ENCODE measurements around the gene TBC1D4. TPM values are rescaled to one million over a fixed set of nuclear protein-coding genes. Genes with fewer than 3 reads are reported as not detected.

TBC1D4 gene
- total and polyA plus RNA-seq, 2 experiments from 2014 or later: 18.7 to 38.2 TPM

- Histone ChIP-seq H3K36me3 (ENCODE audit: insufficient read depth) (no peaks in the 10 kb centered on the region), H3K4me2 (no peak overlapping the region), H3K4me3 (no peak overlapping the region), H3K9me2 (ENCODE audit: insufficient read depth) (no peaks in the 10 kb centered on the region), H3K27ac (ENCODE audit: low read depth) (no peak overlapping the region), H3K27me3 (ENCODE audit: insufficient read depth) (no peaks in the 10 kb centered on the region), H3K4me1 (ENCODE audit: insufficient read depth) (no peaks in the 10 kb centered on the region), H2AFZ (no peak overlapping the region), H4K20me1 (replicated peaks; ENCODE audit: insufficient read depth) (no peaks in the 10 kb centered on the region), H3K79me2 (replicated peaks; ENCODE audit: insufficient read depth) (no peaks in the 10 kb centered on the region), H3F3A (replicated peaks; ENCODE audit: low read depth) (no peaks in the 10 kb centered on the region)
- H3K27me3 Mint-ChIP-seq (ENCODE audit: insufficient read depth, low read depth, poor library complexity): no peaks in the 10 kb centered on the region
- no peaks in the 10 kb centered on the region for H3K9me3 Mint-ChIP-seq
- no peak overlapping the region for H3K4me3 Mint-ChIP-seq
- H3K36me3 Mint-ChIP-seq (ENCODE audit: low read depth): no peaks in the 10 kb centered on the region
- H3K27ac Mint-ChIP-seq: no peak overlapping the region
- peak; percentile 67 for DNase-seq (ENCODE audit: low spot score)
- peak; percentile 70 for ATAC-seq
- H3K4me1 Mint-ChIP-seq: no peaks in the 10 kb centered on the region
- TF ChIP-seq EZH2 (IDR thresholded peaks at IDR 0.05; ENCODE audit: low read depth, unreplicated experiment) (no peak), CREB1 (CRISPR knock-in tag; IDR thresholded peaks at IDR 0.05; ENCODE audit: low read depth) (no peak), ZNF114 (CRISPR knock-in tag; IDR thresholded peaks at IDR 0.05) (no peak)
- TF ChIP-seq, protein P1, sequence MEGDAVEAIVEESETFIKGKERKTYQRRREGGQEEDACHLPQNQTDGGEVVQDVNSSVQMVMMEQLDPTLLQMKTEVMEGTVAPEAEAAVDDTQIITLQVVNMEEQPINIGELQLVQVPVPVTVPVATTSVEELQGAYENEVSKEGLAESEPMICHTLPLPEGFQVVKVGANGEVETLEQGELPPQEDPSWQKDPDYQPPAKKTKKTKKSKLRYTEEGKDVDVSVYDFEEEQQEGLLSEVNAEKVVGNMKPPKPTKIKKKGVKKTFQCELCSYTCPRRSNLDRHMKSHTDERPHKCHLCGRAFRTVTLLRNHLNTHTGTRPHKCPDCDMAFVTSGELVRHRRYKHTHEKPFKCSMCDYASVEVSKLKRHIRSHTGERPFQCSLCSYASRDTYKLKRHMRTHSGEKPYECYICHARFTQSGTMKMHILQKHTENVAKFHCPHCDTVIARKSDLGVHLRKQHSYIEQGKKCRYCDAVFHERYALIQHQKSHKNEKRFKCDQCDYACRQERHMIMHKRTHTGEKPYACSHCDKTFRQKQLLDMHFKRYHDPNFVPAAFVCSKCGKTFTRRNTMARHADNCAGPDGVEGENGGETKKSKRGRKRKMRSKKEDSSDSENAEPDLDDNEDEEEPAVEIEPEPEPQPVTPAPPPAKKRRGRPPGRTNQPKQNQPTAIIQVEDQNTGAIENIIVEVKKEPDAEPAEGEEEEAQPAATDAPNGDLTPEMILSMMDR (conservative IDR thresholded peaks at IDR 0.05; ENCODE audit: low read depth in 2 of 2): peak; percentile 72 to 74
Observed at GRCh38 chr13:75258159-75258782, 223.7 kb downstream of the TBC1D4 start.

- TF ChIP-seq JUNB (IDR thresholded peaks at IDR 0.05; ENCODE audit: unreplicated experiment): no peak
- no peak for TF ChIP-seq STAT1 (IDR thresholded peaks at IDR 0.05; ENCODE audit: unreplicated experiment)
- TF ChIP-seq, protein P2, sequence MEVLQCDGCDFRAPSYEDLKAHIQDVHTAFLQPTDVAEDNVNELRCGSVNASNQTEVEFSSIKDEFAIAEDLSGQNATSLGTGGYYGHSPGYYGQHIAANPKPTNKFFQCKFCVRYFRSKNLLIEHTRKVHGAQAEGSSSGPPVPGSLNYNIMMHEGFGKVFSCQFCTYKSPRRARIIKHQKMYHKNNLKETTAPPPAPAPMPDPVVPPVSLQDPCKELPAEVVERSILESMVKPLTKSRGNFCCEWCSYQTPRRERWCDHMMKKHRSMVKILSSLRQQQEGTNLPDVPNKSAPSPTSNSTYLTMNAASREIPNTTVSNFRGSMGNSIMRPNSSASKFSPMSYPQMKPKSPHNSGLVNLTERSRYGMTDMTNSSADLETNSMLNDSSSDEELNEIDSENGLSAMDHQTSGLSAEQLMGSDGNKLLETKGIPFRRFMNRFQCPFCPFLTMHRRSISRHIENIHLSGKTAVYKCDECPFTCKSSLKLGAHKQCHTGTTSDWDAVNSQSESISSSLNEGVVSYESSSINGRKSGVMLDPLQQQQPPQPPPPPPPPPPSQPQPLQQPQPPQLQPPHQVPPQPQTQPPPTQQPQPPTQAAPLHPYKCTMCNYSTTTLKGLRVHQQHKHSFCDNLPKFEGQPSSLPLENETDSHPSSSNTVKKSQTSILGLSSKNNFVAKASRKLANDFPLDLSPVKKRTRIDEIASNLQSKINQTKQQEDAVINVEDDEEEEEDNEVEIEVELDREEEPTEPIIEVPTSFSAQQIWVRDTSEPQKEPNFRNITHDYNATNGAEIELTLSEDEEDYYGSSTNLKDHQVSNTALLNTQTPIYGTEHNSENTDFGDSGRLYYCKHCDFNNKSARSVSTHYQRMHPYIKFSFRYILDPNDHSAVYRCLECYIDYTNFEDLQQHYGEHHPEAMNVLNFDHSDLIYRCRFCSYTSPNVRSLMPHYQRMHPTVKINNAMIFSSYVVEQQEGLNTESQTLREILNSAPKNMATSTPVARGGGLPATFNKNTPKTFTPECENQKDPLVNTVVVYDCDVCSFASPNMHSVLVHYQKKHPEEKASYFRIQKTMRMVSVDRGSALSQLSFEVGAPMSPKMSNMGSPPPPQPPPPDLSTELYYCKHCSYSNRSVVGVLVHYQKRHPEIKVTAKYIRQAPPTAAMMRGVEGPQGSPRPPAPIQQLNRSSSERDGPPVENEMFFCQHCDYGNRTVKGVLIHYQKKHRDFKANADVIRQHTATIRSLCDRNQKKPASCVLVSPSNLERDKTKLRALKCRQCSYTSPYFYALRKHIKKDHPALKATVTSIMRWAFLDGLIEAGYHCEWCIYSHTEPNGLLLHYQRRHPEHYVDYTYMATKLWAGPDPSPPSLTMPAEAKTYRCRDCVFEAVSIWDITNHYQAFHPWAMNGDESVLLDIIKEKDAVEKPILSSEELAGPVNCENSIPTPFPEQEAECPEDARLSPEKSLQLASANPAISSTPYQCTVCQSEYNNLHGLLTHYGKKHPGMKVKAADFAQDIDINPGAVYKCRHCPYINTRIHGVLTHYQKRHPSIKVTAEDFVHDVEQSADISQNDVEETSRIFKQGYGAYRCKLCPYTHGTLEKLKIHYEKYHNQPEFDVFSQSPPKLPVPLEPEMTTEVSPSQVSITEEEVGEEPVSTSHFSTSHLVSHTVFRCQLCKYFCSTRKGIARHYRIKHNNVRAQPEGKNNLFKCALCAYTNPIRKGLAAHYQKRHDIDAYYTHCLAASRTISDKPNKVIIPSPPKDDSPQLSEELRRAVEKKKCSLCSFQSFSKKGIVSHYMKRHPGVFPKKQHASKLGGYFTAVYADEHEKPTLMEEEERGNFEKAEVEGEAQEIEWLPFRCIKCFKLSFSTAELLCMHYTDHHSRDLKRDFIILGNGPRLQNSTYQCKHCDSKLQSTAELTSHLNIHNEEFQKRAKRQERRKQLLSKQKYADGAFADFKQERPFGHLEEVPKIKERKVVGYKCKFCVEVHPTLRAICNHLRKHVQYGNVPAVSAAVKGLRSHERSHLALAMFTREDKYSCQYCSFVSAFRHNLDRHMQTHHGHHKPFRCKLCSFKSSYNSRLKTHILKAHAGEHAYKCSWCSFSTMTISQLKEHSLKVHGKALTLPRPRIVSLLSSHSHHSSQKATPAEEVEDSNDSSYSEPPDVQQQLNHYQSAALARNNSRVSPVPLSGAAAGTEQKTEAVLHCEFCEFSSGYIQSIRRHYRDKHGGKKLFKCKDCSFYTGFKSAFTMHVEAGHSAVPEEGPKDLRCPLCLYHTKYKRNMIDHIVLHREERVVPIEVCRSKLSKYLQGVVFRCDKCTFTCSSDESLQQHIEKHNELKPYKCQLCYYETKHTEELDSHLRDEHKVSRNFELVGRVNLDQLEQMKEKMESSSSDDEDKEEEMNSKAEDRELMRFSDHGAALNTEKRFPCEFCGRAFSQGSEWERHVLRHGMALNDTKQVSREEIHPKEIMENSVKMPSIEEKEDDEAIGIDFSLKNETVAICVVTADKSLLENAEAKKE (CRISPR knock-in tag; IDR thresholded peaks at IDR 0.05): no peak
- TF ChIP-seq EZH2phosphoT487 (IDR thresholded peaks at IDR 0.05; ENCODE audit: unreplicated experiment): no peak
- TF ChIP-seq, protein P1 (conservative IDR thresholded peaks at IDR 0.05; ENCODE audit: low read depth in 2 of 2): no peak
- no peak for TF ChIP-seq ETS1 (IDR thresholded peaks at IDR 0.05)
- Histone ChIP-seq H3K36me3 (ENCODE audit: insufficient read depth) (no peaks in the 10 kb centered on the region), H3K27me3 (ENCODE audit: insufficient read depth) (no peaks in the 10 kb centered on the region), H2AFZ (no peak overlapping the region), H3K4me2 (no peak overlapping the region), H3K79me2 (replicated peaks; ENCODE audit: insufficient read depth) (no peaks in the 10 kb centered on the region), H3K27ac (ENCODE audit: low read depth) (no peak overlapping the region), H3F3A (replicated peaks; ENCODE audit: low read depth) (no peaks in the 10 kb centered on the region), H3K4me3 (no peak overlapping the region), H3K9me2 (ENCODE audit: insufficient read depth) (no peaks in the 10 kb centered on the region), H3K4me1 (ENCODE audit: insufficient read depth) (no peaks in the 10 kb centered on the region), H4K20me1 (replicated peaks; ENCODE audit: insufficient read depth) (no peaks in the 10 kb centered on the region)
- Mint-ChIP-seq H3K4me1 (no peaks in the 10 kb centered on the region), H3K27me3 (ENCODE audit: insufficient read depth, low read depth, poor library complexity) (no peaks in the 10 kb centered on the region), H3K9me3 (no peaks in the 10 kb centered on the region), H3K27ac (no peak overlapping the region), H3K4me3 (no peak overlapping the region), H3K36me3 (ENCODE audit: low read depth) (no peaks in the 10 kb centered on the region)
- DNase-seq (ENCODE audit: low spot score) (no peak), ATAC-seq (no peak)
Observed at GRCh38 chr13:75256922-75257321, 225.0 kb downstream of the TBC1D4 start.
